UCSD-AML1 (cell line): Measurements from ENCODE around the gene CDK8.

Experiments used
- DNase-seq: peaks from one replicate; lab custom pipeline; 2025; ENCODE audit not compliant: unreplicated experiment; lab: John Stamatoyannopoulos, UW

The CDK8 gene

GRCh38 chr13:26436914-26437313 is 183.0 kb downstream of the CDK8 start:
- DNase-seq = no peak

- no peak for DNase-seq
Observed at GRCh38 chr13:26440111-26440510, 186.2 kb downstream of the CDK8 start.

GRCh38 chr13:26441476-26441875 is 187.5 kb downstream of the CDK8 start:
- DNase-seq = no peak

GRCh38 chr13:26442541-26442940 is 188.6 kb downstream of the CDK8 start:
- no peak for DNase-seq

- no peak for DNase-seq
Observed at GRCh38 chr13:26445092-26445491, 191.2 kb downstream of the CDK8 start.

- no peak for DNase-seq
Observed at GRCh38 chr13:26446751-26447150, 192.8 kb downstream of the CDK8 start.

GRCh38 chr13:26448032-26448431 is 194.1 kb downstream of the CDK8 start:
- no peak for DNase-seq

- DNase-seq = no peak
Observed at GRCh38 chr13:26449063-26449848, 195.3 kb downstream of the CDK8 start.
